ENCODE measurements around the gene FOXD3.

Gene FOXD3

DNA sequence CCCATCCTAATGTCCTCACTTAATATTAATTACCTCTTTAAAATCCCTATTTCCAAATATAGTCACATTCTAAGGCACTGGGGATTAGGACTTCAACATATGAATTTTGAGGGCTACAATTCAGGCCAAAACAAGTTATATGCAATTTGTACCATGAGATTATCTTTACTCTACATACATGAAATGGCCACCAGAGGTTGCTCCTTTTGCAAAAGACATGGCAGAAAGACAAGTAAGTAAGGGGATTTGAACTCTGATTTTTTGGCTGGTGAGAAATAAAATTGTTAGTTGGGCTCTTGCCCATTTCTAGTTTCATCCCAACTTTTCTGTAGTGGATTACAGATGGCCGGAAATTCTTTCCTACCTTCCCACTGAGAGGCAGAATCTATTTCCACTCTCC, 40.2 kb downstream of the FOXD3 start:
- no peak for DNase-seq

DNA sequence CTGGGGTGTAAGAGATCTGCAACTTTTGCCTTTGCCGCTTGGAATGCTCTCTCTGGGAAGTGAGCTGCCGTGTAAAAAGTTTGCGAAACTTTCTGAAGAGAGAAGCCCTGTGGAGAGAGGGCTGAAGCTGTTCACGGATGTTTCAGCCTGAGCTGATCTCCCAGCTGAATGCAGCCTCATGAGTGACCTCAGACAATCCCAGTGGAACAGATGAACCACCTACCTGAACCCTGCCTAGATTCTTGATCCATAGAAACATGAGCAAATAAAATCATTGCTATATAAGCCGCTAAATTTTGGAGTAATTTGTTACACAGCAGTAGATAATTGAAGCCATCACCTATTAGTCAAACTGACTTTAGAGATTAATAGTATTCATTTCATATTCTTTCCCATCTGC, 40.6 kb downstream of the FOXD3 start:
- DNase-seq: no peak

DNA sequence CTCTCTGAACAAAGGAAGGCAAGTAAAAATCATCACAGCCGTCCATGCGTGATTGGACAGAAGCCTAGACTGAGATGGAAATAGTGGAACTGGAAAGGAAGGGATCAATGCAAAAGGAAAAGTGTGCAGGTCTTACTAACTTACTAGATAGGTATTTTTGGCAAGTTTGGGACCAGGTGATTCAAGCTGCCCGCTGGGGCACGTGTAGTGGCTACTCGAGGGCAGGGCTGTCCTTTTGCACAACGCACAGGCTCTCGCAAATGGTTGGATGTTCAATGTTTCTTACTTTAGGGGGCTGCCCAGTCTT, 44.5 kb downstream of the FOXD3 start:
- DNase-seq: no peak

DNA sequence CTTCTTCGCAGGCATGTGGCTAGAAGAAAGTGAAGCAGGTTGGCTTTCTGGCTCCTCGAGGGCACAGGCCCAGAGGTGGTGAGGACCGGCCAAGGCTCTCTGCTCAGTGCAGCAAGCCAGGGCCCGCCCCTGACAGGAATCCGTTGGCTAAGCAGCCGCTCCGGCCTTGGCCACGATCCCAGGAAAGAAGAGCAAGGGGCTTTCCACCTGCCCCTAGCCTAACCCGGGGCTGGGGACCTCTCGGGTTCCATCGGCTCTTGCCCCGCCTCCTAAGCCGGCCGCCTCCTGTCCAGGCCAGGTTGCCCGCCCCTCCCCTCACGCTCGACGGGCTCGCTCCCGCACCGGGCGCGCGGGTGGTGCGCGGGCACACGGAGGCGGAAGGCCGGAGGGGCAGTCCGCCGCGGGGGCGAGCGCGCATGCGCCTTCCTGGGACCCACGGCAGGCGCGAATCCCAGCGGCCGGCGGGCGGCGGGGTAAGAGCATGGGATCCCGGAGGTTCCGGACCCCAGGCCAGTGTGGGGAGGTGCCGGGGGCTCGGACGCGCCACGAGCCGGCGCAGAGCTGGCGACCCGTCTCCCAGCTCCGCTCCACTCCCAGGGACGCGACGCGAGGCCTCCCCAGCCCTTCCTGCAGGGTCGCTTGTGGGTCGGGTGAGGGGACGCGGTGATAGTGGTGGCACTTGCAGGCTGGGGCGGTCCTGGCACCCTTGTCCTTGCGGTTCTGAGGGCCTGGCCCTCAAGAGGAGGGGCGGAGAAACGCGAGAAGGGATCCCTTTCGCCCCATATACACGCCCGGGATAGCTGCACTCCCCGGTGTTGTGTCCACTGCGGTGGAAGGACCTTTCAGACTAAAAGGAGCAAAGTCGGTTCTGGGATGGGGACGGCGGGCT, 45.1 kb downstream of the FOXD3 start, which contains the start of gene ALG6:
Gene ALG6, plus strand, starts transcription at position 413 of the 889 bp plus-strand sequence. CDS start 3,351 bp downstream, outside the sequence.
- DNase-seq: peak; percentile 95

DNA sequence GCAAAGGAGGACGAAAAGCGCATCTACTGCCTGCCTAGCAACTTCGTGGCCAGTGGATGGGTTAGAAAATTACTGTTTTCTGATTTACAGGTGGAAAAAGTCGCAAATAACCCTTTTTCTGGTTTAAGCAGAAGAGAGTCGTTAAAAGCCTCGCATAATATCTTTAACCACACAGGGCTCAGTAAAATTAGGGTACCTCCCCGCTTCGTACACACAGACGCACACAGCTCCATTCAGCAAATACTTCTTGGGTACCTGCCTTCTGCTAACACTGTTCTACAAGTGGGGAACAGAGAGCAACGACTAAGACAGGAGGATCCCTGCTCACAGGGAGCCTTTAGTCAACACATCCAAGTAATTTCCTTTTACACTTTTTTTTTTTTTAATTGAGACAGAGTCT, 45.8 kb downstream of the FOXD3 start:
- no peak for DNase-seq
